ENCODE measurements around the gene SLC45A2.
"Not testable (repeated sequence)": the region's sequence is repeated elsewhere in the genome, so short reads cannot be mapped to it uniquely, and the experiment has no call there.

Gene SLC45A2

DNA sequence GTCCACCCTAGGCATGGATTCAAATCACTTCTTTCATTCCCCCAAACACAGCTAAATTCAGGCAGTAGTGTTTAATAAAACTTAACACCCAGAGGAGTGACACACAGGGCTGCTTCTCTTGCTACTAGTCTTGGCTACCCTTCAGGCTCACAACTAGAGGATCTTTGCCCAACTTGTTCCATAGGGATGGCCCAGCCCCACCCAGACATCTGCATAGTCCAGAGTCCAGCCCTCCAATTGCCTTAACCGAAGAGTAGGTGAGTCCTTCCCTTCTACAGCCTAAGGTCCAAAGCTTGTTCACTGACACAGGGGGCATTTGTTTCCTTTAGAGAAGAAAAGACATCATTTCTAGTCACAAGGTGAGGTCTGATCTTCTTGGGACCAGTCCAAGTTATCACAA lies 63.5 kb downstream of the SLC45A2 start:
- no peak for DNase-seq (ENCODE audit: low spot score)

DNA sequence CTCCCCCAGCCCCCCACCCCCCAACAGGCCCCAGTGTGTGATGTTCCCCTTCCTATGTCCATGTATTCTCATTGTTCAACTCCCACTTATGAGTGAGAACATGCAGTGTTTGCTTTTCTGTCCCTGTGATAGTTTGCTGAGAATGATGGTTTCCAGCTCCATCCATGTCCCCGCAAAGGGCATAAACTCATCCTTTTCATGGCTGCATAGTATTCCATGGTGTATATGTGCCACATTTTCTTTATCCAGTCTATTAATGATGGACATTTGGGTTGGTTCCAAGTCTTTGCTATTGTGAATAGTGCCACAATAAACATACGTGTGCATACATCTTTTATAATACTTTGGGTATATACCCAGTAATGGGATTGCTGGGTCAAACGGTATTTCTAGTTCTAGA lies 69.6 kb downstream of the SLC45A2 start:
- DNase-seq (ENCODE audit: low spot score) = not testable (repeated sequence)

DNA sequence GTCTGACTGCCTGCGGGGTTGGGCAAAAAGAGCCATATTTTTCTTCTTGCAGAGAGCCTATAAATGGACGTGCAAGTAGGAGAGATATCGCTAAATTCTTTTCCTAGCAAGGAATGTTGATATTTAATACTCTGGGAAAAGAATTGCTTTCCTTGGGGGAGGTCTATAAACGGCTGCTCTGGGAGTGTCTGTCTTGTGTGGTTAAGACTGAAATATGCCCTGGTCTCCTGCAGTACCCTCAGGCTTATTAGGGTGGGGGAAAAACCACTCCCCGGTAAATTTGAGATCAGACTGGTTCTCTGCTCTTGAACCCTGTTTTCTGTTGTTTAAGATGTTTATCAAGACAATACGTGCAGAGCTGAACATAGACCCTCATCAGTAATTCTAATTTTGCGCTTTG lies 78.2 kb downstream of the SLC45A2 start:
- DNase-seq (ENCODE audit: low spot score) = not testable (repeated sequence)

DNA sequence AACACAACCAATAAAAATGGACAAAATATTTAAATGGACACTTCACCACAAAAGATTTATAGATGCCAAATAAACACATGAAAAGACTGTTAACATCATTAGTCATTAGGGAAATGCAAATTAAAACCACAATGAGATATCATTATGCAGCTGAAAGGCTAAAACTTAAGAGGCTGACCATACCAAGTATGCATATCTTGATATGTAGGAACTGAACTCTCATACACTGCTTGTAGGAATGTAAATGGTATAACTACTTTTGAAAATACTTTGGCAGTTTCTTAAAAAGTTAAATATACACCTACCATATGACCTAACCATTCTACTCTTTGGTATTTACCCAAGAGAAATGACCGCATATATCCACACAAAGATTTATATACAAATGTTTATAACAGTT lies 79.1 kb downstream of the SLC45A2 start:
- DNase-seq (ENCODE audit: low spot score) = no peak

DNA sequence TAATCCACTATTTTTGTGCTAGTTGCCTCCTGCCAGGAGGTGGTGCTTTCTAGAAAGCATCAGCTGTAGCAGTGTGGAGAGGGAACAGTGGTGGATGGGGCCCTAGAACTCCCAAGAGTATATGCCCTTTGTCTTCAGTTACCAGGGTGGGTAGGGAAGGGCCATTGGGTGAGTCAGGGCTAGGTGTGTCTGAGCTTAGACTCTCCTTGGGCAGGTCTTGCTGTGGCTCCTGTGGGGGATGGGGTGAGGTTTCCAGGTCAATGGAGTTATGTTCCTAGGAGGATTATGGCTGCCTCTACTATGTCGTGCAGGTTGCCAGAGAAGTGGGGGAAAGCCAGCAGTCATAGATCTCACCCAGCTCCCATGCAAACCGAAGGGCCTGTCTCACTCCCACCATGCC lies 81.4 kb downstream of the SLC45A2 start:
- no peak for DNase-seq (ENCODE audit: low spot score)

DNA sequence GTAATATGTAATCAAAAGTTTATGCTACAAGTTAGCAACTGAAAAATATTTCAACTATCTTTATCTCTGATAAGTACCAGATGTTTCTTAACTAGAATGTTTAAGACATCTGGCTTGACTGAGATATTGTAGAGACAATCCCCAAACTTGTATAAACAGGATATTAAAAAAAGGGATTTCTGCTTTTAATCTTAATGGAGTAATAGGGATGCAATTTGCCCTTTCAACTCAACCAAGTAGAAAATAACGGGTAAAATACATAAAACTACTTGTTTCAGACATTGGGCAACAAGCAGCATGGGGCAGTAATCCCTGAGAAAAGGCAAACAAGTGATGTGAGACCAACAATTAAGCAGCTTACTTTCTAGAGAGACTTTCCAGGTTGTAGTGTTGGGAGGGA lies 83.3 kb downstream of the SLC45A2 start:
- DNase-seq (ENCODE audit: low spot score) = no peak

All from germinal center (tissue), 1 donor.